ENCODE results near the gene GABRR3.

GRCh38 chr3:98027085-98027446 is 8.0 kb downstream of the GABRR3 start:
- TF ChIP-seq CTCF (IDR thresholded peaks at IDR 0.05): no peak
- TF ChIP-seq POLR2A (IDR thresholded peaks at IDR 0.05): no peak

All from esophagus squamous epithelium (tissue), 4 donors.